GM18505 (cell line): ENCODE results near the gene KRT222.

Experiments used
- ATAC-seq: cut with Tn5 transposase; IDR thresholded peaks from one replicate; pipeline ENCODE4 v1.9.1; 2021; ENCODE audit not compliant: unreplicated experiment
- POLR2A ChIP-seq: IDR thresholded peaks from 4 replicates; pipeline ENCODE4 v1.6.1; 2011; ENCODE audit warnings: borderline replicate concordance; ENCODE audit not compliant: insufficient read depth, insufficient read length; ENCODE audit errors: extremely low read depth

Gene KRT222

GRCh38 chr17:40615068-40615840 lies 49.7 kb downstream of the KRT222 start:
- ATAC-seq, result peak; percentile 55
- TF ChIP-seq POLR2A, result no peak

- no peak for TF ChIP-seq POLR2A
- no peak for ATAC-seq
These were observed 50.4 kb downstream of the KRT222 start for GRCh38 chr17:40614431-40615067.

- no peak for TF ChIP-seq POLR2A
- no peak for ATAC-seq
These were observed 51.4 kb downstream of the KRT222 start for GRCh38 chr17:40613467-40614154.

- ATAC-seq, result no peak
- TF ChIP-seq POLR2A, result no peak
These were observed 52.3 kb downstream of the KRT222 start for GRCh38 chr17:40612599-40613244.

- ATAC-seq, result no peak
- no peak for TF ChIP-seq POLR2A
These were observed 53.0 kb downstream of the KRT222 start for GRCh38 chr17:40611840-40612474.

- TF ChIP-seq POLR2A, result no peak
- no peak for ATAC-seq
These were observed 54.6 kb downstream of the KRT222 start for GRCh38 chr17:40610359-40610758.

GRCh38 chr17:40608061-40608581 lies 56.9 kb downstream of the KRT222 start:
- TF ChIP-seq POLR2A, result no peak
- ATAC-seq, result no peak

GRCh38 chr17:40607641-40608040 lies 57.3 kb downstream of the KRT222 start:
- ATAC-seq, result no peak
- no peak for TF ChIP-seq POLR2A

- no peak for ATAC-seq
- TF ChIP-seq POLR2A, result no peak
These were observed 58.2 kb downstream of the KRT222 start for GRCh38 chr17:40606548-40607353.

- no peak for ATAC-seq
These were observed 59.7 kb downstream of the KRT222 start for GRCh38 chr17:40605306-40605705.

More at GRCh38 chr17:40605306-40605705, 59.7 kb downstream of the KRT222 start:
- TF ChIP-seq POLR2A, result no peak
